ENCODE results near the gene TYMP.

- TF ChIP-seq CTCF (IDR thresholded peaks at IDR 0.05; ENCODE audit: insufficient read depth, low read length, poor library complexity, severe bottlenecking) (no peak), EZH2phosphoT487 (conservative IDR thresholded peaks at IDR 0.05; ENCODE audit: low read length) (no peak)
Observed at GRCh38 chr22:50550395-50550794, 20.6 kb upstream of the TYMP start.
